GM23338 (cell line): ENCODE data around the gene CNST.

Experiments
- CREB1 ChIP-seq: fragments of 250-450 bp; sonication (Bioruptor Pico); IDR thresholded peaks from 2 replicates; pipeline ENCODE4 v1.5.0; 2020; ENCODE audit warnings: low read depth, mild to moderate bottlenecking, moderate library complexity
- CTCF ChIP-seq, 2 experiments: fragments of 200-600 bp in 1 of 2; sonication (generic) in 1 of 2; conservative IDR thresholded peaks; 2 replicates each; pipeline versions ENCODE4 v1.5.1 to v1.6.1; 2016 to 2017; ENCODE audit warnings: antibody characterized with exemption in 2 of 2, low read depth in 2 of 2, mild to moderate bottlenecking in 2 of 2, moderate library complexity in 1 of 2
- ETS1 ChIP-seq: IDR thresholded peaks from 2 replicates; pipeline ENCODE4 v1.6.1; 2016; ENCODE audit warnings: antibody characterized with exemption
- EZH2 ChIP-seq: fragments of 200-600 bp; sonication (generic); IDR thresholded peaks from one replicate; pipeline ENCODE4 v1.8.0; 2017; ENCODE audit warnings: antibody characterized with exemption, mild to moderate bottlenecking, low read depth; ENCODE audit not compliant: unreplicated experiment
- EZH2phosphoT487 ChIP-seq: fragments of 200-600 bp; sonication (generic); IDR thresholded peaks from one replicate; pipeline ENCODE4 v1.8.1; 2018; ENCODE audit warnings: antibody characterized with exemption; ENCODE audit not compliant: unreplicated experiment
- JUNB ChIP-seq: IDR thresholded peaks from one replicate; pipeline ENCODE4 v1.6.1; 2016; ENCODE audit warnings: antibody characterized with exemption; ENCODE audit not compliant: unreplicated experiment
- NANOG ChIP-seq: IDR thresholded peaks from 2 replicates; pipeline ENCODE4 v1.6.1; 2016; ENCODE audit warnings: antibody characterized with exemption, borderline replicate concordance
- POLR2AphosphoS5 ChIP-seq: IDR thresholded peaks from 2 replicates; pipeline ENCODE4 v1.6.1; 2016; ENCODE audit warnings: antibody characterized with exemption, low read depth
- REST ChIP-seq: IDR thresholded peaks from one replicate; pipeline ENCODE4 v1.6.1; 2018; ENCODE audit warnings: antibody characterized with exemption; ENCODE audit not compliant: unreplicated experiment
- STAT1 ChIP-seq: IDR thresholded peaks from one replicate; pipeline ENCODE4 v1.6.1; 2016; ENCODE audit warnings: antibody characterized with exemption; ENCODE audit not compliant: unreplicated experiment
- ZNF114 ChIP-seq: fragments of 250-450 bp; sonication (Bioruptor Pico); IDR thresholded peaks from 2 replicates; pipeline ENCODE4 v1.5.0; 2020; ENCODE audit warnings: mild to moderate bottlenecking, moderate library complexity
- ZNF331 ChIP-seq: fragments of 250-450 bp; sonication (Bioruptor Pico); IDR thresholded peaks from 2 replicates; pipeline ENCODE4 v1.5.0; 2020; ENCODE audit warnings: low read depth, mild to moderate bottlenecking, moderate library complexity
- ZNF462 ChIP-seq: fragments of 250-450 bp; sonication (Bioruptor Pico); IDR thresholded peaks from 2 replicates; pipeline ENCODE4 v1.5.0; 2020; ENCODE audit warnings: mild to moderate bottlenecking, moderate library complexity

- no peak for TF ChIP-seq REST
- no peak for TF ChIP-seq CTCF (conservative IDR thresholded peaks at IDR 0.05; ENCODE audit: low read depth in 2 of 2)
- TF ChIP-seq POLR2AphosphoS5: no peak
- no peak for TF ChIP-seq ZNF114 (CRISPR knock-in tag)
- no peak for TF ChIP-seq ETS1
- no peak for TF ChIP-seq JUNB
- no peak for TF ChIP-seq EZH2
- no peak for TF ChIP-seq CREB1
- no peak for TF ChIP-seq EZH2phosphoT487
- no peak for TF ChIP-seq ZNF462 (CRISPR knock-in tag)
- no peak for TF ChIP-seq NANOG
- TF ChIP-seq ZNF331: no peak
- TF ChIP-seq STAT1: no peak
Measured at GRCh38 chr1:246602194-246602593, 35.9 kb downstream of the CNST start.
